Measurements from ENCODE around the gene CHIT1.
A peak's percentile ranks its signal among the peaks of the same experiment; 100 is the strongest.
"Not testable (repeated sequence)": the region's sequence is repeated elsewhere in the genome, so short reads cannot be mapped to it uniquely, and the experiment has no call there.

CHIT1 gene

DNA sequence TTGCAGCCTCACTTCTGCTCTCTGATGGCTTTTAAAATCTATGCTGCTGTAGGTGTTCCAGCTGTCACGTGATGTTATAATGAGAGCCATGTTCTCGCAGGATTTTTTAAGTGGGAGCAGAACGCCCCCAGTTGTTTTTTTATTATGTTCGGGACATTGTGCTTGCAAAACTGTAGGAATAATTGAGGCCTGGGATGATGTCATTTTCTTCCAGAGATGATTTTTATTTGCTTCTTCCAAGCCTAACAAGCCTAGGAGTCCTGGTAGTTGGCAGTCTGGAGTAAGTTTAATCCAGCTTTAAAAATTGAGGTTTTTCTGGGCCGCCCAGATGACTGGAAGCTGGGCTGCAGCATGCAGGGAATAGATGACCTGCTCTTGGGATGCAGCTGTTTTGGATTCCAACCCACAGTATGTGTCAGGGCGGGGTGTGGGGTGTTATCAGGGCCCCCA, 34.6 kb upstream of the CHIT1 start:
- DNase-seq, result no peak

DNA sequence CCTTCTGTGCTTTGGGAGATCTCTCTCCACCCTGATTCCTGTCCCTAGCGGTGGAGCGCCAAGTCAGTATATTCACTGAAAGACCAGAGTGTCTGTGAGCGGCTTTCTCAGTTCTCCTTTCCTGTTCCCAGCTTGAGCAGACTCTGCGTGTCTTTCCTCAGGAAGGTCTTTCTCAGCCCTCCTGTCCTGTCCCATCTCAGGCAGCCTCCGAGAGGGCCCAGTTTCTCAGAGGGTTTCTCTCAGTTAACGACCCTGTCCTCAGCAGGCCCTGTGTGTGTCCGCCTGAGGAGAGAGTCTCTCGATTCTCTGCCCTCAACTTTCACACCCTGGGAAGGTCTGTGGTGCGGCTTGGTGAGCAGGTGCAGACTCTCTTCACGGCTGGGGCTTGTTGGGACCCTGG, 34.0 kb upstream of the CHIT1 start:
- DNase-seq, result no peak

DNA sequence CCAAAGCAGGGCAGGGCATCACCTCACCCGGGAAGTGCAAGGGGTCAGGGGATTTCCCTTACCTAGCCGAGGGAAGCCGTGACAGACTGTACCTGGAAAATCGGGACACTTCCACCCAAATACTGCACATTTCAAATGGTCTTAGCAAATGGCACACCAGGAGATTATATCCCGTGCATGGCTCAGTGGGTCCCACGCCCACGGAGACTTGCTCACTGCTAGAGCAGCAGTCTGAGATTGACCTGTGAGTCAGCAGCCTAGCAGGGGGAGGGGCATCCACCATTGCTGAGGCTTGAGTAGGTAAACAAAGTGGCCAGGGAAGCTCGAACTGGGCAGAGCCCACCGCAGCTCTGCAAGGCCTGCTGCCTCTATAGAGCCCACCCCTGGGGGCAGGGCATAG, 27.2 kb upstream of the CHIT1 start:
- peak; percentile 28 for DNase-seq

DNA sequence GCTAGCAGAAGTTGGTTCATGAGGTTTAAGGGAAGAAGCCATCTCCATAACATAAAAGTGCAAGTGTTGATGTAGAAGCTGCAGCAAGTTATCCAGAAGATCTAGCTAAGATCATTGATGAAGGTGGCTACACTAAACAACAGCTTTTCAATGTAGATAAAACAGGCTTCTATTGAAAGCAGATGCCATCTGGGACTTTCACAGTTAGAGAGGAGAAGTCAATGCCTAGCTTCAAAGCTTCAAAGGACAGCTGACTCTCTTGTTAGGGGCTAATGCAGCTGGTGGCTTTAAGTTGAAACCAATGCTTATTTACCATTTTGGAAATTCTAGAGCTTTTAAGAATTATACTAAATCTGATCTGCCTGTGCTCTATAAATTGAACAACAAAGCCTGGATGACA, 25.3 kb upstream of the CHIT1 start:
- DNase-seq, result not testable (repeated sequence)

DNA sequence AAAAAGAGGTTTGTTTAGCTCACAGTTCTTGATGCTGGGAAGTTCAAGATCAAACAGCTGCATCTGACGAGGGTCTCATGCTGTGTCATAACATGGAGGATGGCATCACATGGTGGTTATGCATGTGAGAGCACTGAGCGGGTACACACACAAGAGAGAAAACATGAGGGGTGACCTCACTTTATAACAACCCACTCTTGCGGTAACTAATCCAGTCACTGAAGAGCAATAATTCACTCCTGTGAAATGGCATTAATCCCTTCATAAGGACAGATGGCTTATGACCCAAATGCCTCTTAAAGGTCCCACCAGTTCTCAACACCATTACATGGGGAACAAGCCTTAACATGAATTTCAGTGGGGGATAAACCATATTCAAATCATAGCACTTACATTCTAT, 23.2 kb upstream of the CHIT1 start:
- no peak for DNase-seq

DNA sequence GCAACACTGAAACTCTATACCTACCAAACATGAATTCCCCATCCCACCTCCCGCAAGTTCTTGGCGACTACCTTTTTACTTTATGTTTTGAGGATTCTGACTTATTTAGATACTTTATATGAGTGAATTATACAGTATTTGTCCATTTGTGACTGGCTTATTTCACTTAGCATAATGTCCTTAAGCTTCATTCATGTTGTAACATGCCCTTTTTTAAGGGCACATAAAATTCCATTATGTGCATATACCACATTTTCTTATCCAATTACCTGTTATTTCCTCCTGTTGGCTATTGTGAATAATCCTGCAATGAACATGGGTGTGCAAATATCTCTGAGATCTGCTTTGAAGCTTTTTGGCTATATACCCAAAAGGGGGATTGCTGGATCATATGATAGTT, 22.0 kb upstream of the CHIT1 start:
- DNase-seq, result no peak

DNA sequence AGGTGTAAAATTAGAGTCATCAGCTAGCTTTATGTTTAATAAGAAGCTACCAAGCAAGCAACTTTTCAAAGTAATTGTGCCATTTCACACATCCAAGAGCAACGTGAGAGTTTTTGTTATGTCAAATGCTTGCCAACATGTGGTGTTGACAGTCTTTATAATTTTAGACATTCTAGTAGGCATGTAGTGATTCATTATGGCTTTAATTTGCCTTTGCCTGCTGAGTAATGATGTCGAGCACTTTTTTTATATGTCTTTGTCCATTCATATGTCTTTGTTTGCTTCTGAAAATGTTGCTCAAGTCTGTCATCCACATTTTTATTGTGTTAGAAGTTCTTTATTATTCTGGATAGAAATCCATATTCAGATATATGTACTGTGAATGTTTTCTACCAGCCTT, 21.4 kb upstream of the CHIT1 start:
- DNase-seq, result no peak

DNA sequence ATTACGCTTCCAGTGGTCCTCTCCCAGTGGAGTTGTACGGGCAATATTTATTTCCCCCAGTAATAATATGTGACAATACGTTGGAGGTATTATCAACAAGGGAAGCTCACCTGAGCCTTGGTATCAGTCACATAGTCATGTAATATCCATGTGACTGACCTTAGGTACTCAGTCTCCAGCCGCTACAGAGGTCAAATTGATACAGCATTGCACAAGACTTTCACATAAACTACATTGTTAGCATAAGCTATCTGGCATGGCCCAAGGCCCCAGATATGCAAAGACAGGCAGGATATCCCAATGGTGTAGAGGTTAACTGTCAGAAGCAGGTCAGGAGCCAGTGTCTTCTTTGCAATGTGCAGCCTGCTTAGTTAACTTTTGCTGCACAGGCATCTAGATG, 15.3 kb upstream of the CHIT1 start:
- DNase-seq, result no peak

DNA sequence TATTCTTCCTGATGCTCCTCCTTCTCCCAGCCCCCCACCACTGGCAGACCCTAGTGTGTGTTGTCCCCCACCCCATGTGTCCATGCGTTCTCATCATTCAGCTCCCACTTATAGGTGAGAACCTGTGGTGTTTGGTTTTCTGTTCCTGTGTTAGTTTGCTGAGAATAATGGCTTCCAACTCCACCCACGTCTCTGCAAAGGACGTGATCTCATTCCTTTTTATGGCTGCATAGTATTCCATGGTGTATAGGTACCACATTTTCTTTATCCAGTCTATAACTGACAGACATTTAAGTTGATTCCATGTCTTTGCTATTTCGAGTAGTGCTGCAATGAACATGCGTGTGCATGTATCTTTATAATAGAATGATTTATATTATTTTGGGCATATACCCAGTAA, 12.2 kb upstream of the CHIT1 start:
- DNase-seq, result not testable (repeated sequence)

DNA sequence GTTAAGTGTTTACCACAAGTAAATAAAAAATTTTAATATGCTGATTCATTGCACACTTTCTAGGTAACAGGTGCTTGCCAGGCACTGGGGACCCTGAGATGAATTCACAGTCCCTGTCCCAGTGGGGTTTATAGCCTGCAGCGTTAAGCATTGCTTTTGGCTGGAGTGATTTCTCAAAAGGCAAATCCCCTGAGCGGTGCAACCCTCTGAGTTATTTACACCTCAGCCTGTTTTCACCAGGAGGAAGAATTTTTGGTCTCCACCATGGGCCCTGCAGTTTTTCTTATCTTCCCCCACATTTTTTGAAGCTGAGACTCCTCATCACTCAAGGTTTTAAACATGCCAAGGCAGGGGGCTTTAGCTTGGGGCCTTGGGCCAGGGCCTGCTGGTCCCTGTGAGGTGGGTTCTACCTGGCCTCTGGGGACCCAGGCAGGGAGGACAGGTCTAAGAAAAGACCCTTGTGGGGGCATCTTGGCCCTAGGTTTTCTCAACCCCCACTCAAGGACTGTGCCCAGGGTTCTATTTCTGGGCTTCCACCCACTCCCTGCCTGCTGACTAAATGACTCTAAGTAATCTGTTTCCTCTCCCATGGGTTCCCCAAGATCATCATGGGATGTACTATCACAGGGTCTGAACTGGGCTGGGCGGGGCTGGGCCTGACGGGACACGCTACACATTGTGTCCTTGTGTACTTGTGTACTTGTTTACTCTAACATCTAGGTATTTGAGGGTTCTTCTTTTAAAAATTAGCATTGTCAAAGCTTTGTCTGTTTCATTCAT, 10.2 kb upstream of the CHIT1 start:
- DNase-seq, result no peak

DNA sequence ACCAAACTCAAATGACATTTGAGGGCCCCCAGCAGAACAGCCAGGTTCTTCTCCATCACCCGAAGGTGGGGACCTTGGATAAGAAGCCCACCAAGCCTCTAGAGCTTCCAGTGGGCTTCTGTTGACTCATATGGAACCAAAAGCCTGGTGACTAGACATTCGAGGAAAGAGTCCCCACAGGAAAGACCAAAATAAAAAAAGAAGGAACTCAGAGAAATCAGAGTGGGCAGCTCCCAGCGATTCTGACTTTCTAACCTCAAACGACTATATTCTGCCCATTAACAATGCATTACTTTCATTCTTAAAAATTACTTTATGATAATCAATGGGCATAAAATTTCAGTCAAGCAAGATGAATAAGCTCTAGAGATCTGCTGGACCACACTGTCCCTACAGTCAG, 9.6 kb upstream of the CHIT1 start:
- no peak for DNase-seq

DNA sequence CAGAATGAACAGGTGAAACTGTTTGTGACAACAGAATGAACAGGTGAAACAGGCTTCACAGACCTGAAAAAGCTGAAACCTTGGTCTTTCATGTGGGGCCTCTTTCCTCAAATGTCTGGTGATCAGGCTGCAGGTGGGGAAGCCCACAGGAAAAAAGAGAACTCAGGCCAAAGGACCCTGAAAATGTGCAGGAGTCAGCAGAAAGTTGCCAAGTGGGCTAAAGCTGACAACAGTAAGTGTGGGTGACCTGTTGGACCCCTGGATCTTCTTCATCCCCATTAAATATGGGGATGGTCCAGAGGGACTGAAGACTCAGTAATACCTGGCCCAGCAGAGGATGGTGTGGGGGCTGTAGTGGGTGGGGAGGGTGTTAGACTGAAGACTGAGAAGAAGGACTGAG, 9.1 kb upstream of the CHIT1 start:
- no peak for DNase-seq

DNA sequence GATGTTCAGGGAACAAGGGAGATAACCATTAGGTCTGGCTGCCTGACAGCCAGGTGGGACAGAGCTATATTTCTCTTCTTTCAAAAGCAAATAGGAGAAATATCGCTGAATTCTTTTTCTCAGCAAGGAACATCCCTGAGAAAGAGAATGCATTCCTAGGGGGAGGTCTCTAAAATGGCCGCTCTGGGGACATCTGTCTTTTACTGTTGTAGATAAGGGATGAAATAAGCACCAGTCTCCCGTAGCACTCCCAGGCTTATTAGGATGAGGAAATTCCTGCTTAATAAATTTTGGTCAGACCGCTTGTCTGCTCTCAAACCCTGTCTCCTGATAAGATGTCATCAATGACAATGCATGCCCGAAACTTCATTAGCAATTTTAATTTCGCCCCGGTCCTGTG, 5.4 kb upstream of the CHIT1 start:
- DNase-seq, result not testable (repeated sequence)

DNA sequence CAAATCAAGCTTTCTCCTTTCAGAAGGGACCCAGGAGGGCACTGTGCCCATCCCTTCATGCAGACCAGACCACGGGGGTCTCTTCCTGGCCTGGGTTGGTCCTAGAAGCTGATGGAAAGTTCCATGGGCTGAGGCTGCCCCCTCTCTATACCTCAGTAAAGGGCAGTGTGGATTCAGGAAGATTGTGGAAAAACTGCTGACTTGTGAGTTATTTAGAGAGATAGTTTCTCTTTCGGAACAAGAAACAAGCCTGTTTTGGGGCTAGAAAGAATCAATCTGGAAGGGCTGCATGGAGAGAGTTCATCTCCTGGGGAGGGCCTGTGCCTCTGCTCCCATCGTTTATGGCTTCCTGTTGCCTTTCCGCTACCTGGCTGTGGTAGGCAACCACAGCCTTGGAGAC, 803 bp downstream of the CHIT1 start:
- DNase-seq, result no peak

DNA sequence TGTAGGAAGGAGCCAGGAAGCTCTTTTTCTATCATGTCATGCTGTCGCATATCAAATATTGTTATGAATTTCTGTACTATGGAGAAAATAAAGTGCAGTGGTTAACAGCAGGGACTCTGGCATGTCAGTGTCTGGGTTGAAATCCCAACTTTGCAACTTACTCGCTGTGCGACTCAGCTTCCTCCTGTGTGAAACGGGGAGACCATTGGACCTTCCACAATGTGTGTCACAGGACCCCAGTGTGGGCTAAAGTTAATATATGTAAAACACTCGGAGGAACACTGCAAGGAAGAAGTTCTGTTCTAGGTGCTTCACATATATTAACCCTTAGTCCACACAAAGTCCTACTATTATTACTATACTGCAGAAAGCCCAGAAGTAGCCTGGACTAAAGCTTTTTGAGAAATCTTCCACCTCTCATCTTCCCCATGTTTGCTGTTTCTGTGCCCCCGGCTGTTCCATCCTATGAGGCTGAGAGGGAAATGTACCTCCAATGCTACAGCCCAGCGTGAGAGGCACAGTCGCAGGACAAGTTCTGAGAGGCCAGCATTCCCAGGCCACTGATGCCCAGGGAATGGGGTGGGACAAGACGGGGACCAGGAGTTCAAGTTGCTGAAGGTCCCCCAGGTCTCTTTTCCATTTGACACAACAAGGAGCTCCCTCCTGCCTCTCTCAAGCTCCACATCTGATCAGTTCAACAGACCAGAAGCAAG, 1.9 kb downstream of the CHIT1 start:
- no peak for DNase-seq

DNA sequence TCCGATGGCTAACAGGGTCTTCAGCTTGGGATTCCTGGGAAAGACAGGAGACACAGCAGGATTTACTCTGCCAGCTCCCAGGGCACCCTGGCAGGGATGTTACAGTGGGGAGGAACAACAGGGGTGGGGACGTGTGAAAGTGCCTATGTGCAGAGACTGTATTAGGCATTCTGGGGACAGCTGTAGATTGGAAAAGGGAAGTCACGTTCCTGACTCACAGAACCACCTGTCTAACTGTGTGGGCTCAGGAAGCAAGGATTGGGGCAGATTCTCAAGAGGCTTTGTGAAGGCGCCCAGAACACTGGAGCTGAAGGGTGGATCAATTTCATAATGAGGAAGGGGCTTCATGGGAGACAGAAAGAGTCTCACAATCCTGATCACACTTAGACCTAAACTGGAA, 4.4 kb downstream of the CHIT1 start:
- DNase-seq, result no peak

DNA sequence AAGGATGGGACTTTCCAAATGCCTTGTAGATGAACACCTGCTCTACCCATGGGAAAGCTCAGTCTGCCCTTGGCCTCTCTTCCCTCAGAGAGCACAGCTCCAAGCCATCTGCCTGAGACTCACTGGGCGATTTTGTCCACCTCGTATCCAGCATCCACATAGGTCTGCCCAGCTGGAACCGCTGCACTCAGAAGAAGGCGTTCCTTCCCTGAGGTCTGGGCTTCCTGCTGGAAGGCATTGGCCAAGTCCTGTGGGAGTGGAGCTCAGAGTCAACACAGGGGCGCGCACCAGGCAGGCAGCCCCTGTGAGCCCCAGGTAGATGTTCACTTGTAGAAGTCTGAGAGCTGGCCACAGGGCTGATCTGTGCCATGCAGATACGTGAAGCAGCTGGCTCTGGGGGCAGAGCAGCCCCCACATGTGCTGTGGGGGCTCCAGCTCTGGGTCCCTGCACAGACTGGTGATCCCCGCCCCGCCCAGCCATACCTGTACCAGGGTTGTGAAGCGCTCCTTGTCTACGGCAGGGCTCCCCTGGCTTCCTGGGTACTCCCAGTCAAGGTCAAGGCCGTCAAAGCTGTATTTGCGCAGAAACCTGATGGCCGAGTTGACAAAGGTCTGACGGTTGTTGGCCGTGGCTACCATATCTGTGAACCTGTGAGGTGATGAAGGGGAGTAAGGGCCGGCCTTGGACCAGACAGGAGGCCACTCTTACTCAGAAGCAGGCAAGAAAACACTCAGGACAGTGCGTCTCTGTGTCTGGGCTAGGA, 6.3 kb downstream of the CHIT1 start:
- no peak for DNase-seq

DNA sequence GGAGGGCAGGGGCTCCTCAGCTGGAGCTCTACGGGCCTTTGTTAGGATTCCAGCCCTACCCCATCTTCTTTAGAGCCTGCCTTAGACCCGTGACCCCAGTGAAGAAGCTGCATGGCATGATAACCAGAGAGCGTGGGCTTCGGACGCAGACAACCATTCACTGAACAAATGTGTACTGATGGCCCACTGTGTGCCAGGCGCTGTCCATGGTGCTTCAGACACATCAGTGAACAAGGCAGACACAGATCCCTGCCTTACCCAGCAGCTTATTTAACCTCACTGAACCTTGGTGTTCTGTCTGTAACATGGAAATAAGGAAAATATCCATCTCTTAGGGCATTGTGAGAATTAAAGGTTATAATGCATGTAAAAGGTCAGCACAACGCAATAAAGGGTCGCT, 9.5 kb downstream of the CHIT1 start:
- DNase-seq, result no peak

DNA sequence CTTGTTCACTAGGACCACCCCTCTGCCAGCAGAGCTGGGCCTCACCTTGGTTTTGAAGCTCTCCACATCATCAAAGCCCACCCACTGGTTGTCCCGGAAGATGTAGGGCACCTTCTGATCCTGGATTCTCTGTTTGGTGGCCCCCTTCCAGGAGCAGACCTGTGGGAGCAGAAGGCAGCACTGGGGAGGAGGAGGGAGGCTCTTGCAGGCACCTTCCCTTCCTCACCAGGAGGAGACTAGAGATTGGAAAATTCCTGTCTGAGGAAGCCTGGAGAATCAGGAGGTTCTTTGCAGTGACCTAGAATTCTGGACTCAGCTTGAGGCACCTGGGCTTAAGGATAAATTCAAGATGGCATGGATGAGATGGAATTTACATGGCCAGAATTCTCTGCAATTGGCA, 10.3 kb downstream of the CHIT1 start:
- no peak for DNase-seq

DNA sequence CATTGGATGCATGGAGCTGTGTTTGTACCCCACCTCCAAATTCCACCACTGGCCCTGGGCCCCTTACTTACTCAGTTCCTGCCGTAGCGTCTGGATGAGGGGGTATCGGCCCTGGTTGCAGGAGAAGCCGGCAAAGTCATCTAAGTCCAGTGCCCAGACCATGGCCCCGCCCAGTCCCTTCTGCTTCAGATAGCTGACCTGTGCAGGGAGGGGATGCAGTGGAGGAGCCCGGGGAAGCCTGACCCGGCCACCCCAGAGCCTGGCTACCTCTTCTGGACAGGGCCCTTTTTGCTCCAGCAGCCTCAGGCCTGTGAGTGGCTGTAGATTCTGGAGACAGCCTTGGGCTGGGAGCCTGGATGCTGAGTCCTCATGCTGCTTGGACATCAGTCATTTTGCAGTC, 11.8 kb downstream of the CHIT1 start:
- DNase-seq, result no peak

DNA sequence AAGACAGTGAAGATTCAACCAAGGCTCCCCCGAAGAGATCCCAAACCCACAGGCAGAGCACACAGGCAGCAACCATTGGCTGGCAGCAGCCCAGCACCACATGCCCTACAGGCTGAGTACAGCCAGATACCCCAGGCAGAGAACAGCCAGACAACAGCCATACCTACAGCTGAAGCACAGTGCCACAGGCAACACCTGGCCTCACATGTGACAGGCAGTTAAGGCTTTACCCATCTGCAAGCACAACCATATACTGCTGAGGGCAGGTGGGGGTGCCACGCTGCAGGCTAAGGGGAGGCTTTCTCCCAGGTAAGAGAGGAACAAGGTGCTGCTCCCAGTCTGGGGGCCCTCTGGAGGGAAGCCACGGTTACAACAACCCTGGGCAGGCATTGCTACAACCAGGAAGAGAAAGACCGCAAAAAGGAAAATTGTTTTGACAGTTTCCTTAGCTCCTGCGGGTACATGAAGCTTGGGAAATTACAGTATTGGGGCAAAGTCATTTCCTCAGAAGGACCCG, 12.3 kb downstream of the CHIT1 start:
- no peak for DNase-seq

DNA sequence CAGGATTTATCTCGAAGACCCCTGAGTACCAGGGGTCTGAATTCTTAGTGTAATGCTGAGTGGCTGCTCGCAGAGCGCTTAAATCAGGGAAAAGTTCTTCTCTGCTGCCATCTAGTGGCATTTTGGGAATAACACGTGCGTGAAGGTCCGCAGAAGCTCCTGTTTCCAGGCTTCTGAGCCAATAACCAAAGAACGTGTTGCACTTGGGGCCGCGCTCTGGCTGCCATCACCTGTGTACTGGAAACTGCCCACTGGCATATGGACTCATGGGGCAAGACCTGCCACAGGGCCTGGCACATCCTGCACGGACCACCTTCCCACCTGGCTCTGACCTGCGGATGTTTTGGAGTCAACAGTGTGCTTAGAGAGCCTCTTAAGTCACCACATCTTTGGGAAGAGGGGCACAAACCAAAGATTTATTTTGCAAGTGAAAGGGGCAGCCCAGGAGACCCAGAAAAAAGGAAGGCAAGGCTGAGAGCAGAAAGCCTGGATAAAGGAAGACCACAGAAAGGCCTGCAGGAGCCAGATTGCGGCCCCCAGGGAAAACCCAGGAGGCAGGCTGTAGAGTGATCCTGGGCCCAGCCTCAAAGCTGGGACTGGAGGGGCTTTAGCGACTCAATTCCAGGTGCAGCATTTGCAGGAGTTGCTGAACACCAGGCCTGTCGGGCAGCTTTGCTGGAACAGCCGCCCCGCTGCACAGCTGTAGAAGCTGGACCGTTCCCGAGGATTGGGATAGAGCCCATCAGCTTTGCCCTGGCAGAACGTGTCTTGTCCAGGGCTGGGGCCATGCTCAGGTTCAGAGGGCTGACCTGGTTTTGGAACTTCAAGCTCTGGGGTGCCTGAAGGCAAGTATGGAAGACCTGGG, 13.0 kb downstream of the CHIT1 start:
- peak; percentile 34 for DNase-seq

DNA sequence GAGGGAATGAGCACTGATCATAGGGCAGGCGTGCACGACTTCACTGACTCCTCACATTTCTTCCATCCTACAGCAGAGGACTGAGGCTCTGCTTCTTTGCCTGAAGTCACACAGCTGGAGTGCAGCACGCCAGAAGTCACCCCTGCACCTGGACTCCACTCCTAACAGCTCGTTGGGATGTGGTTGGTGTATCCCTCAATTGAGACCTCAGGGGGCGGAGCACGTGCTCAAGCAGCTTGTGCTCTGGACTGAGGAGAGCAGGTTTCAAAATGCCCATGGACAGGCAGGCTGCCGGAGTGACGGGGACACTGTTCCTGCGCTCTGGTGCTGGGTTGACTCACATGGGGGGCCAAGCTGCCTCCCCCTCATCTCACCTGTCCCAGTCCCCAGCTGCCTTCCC, 13.9 kb downstream of the CHIT1 start:
- DNase-seq, result no peak

Data from stimulated activated CD4-positive, alpha-beta T cell treated with anti-CD3 and anti-CD28 coated beads, Interleukin-1b, Interleukin-23, amount 100 ng/mL, for 48 hours (primary cell).